Colonic mucosa (tissue), 4 donors: ENCODE measurements around the gene CALN1. TPM values are rescaled to one million over a fixed set of nuclear protein-coding genes. Genes with fewer than 3 reads are reported as not detected.

Source experiments
- DNase-seq: peaks from one replicate; pipeline ENCODE4 v3.0.0-alpha.2; 2020
- H3K27ac ChIP-seq: fragments of 200-600 bp; one replicate; pipeline ENCODE4 v1.8.0; 2021
- H3K27me3 ChIP-seq: fragments of 200-600 bp; one replicate; pipeline ENCODE4 v1.8.0; 2021
- H3K36me3 ChIP-seq: fragments of 200-600 bp; one replicate; pipeline ENCODE4 v1.8.0; 2021
- H3K4me1 ChIP-seq: fragments of 200-600 bp; one replicate; pipeline ENCODE4 v1.8.0; 2021; ENCODE audit warnings: mild to moderate bottlenecking
- H3K4me3 ChIP-seq: fragments of 200-600 bp; one replicate; pipeline ENCODE4 v1.8.0; 2021
- H3K9ac ChIP-seq, 2 donors: one replicate each; pipeline ENCODE4 v1.7.0; 2013; ENCODE audit warnings: control low read depth in 2 of 2, low read depth in 2 of 2, low read length in 2 of 2
- H3K9me3 ChIP-seq: fragments of 200-600 bp; one replicate; pipeline ENCODE4 v1.8.0; 2021
- CTCF ChIP-seq: fragments of 200-600 bp; IDR thresholded peaks from one replicate; pipeline ENCODE4 v1.8.0; 2022; ENCODE audit warnings: antibody characterized with exemption, mild to moderate bottlenecking
- intact Hi-C: fragments of 100-400 bp; cut with DNase I; formaldehyde crosslinking; loops from one replicate; pipeline ENCODE4 v1.14.1; 2022
- total RNA-seq, 2 donors: library from RNA; stranded (reverse); fragmentation: NEBNext Ultra II Directional in 1 of 2; extraction: Animal tissue kit (Norgen Biotek cat#: 25700) in 1 of 2; gene quantifications; one replicate each; pipeline ENCODE4 v1.2.1, GENCODE V29; 2021
- donor health status: healthy.
- donor health status: DM: no; HTN: no; CAD: no.
- donor health status: DM: no; HTN: no; CAD: no.

Gene CALN1
- total RNA-seq, 2 donors from 2014 or later, result 0.37 TPM; not detected in 1

- no peak overlapping the region for H3K27ac ChIP-seq
- no peaks in the 10 kb centered on the region for H3K27me3 ChIP-seq
- no peak overlapping the region for H3K9ac ChIP-seq
- H3K4me1 ChIP-seq, result no peaks in the 10 kb centered on the region
- DNase-seq, result no peak
- no peaks in the 10 kb centered on the region for H3K9me3 ChIP-seq
- H3K4me3 ChIP-seq, result no peak overlapping the region
- no peak for TF ChIP-seq CTCF
- no peaks in the 10 kb centered on the region for H3K36me3 ChIP-seq
- intact Hi-C loops, result no loop called here
These were observed 85.8 kb downstream of the CALN1 start for GRCh38 chr7:72326365-72326764.

GRCh38 chr7:72325561-72325960 is 86.6 kb downstream of the CALN1 start:
- intact Hi-C loops, result no loop called here
- no peak overlapping the region for H3K9ac ChIP-seq
- H3K27ac ChIP-seq, result no peak overlapping the region
- no peak for TF ChIP-seq CTCF
- H3K27me3 ChIP-seq, result no peaks in the 10 kb centered on the region
- H3K4me1 ChIP-seq, result no peaks in the 10 kb centered on the region
- no peak overlapping the region for H3K4me3 ChIP-seq
- no peak for DNase-seq
- no peaks in the 10 kb centered on the region for H3K9me3 ChIP-seq
- H3K36me3 ChIP-seq, result no peaks in the 10 kb centered on the region

- no peak for TF ChIP-seq CTCF
- no peak overlapping the region for H3K4me3 ChIP-seq
- intact Hi-C loops, result no loop called here
- H3K36me3 ChIP-seq, result no peaks in the 10 kb centered on the region
- H3K9me3 ChIP-seq, result no peaks in the 10 kb centered on the region
- DNase-seq, result no peak
- no peaks in the 10 kb centered on the region for H3K27me3 ChIP-seq
- no peak overlapping the region for H3K27ac ChIP-seq
- no peak overlapping the region for H3K9ac ChIP-seq
- H3K4me1 ChIP-seq, result no peaks in the 10 kb centered on the region
These were observed 90.5 kb downstream of the CALN1 start for GRCh38 chr7:72321637-72322036.

GRCh38 chr7:72321081-72321480 is 91.1 kb downstream of the CALN1 start:
- Histone ChIP-seq H3K4me1 (no peaks in the 10 kb centered on the region), H3K27me3 (no peaks in the 10 kb centered on the region), H3K9ac (no peak overlapping the region), H3K9me3 (no peaks in the 10 kb centered on the region), H3K36me3 (no peaks in the 10 kb centered on the region), H3K27ac (no peak overlapping the region), H3K4me3 (no peak overlapping the region)
- no peak for DNase-seq
- intact Hi-C loops, result no loop called here
- TF ChIP-seq CTCF, result no peak

GRCh38 chr7:72317341-72317740 is 94.8 kb downstream of the CALN1 start:
- Histone ChIP-seq H3K36me3 (no peaks in the 10 kb centered on the region), H3K4me3 (no peak overlapping the region), H3K9ac (no peak overlapping the region), H3K4me1 (no peaks in the 10 kb centered on the region), H3K27me3 (no peaks in the 10 kb centered on the region), H3K27ac (no peak overlapping the region), H3K9me3 (no peaks in the 10 kb centered on the region)
- intact Hi-C loops, result no loop called here
- TF ChIP-seq CTCF, result no peak
- no peak for DNase-seq

GRCh38 chr7:72316148-72316547 is 96.0 kb downstream of the CALN1 start:
- Histone ChIP-seq H3K36me3 (no peaks in the 10 kb centered on the region), H3K4me3 (no peak overlapping the region), H3K9me3 (no peaks in the 10 kb centered on the region), H3K27ac (no peak overlapping the region), H3K4me1 (no peaks in the 10 kb centered on the region), H3K9ac (no peak overlapping the region), H3K27me3 (no peaks in the 10 kb centered on the region)
- no peak for TF ChIP-seq CTCF
- DNase-seq, result no peak
- intact Hi-C loops, result no loop called here
